ENCODE results near the gene F2RL3.
"Not testable (repeated sequence)": the region's sequence is repeated elsewhere in the genome, so short reads cannot be mapped to it uniquely, and the experiment has no call there.

F2RL3 gene

GRCh38 chr19:16921766-16922591 lies 33.2 kb downstream of the F2RL3 start:
- no peak for DNase-seq (ENCODE audit: low read depth in 2 of 2)

DNA sequence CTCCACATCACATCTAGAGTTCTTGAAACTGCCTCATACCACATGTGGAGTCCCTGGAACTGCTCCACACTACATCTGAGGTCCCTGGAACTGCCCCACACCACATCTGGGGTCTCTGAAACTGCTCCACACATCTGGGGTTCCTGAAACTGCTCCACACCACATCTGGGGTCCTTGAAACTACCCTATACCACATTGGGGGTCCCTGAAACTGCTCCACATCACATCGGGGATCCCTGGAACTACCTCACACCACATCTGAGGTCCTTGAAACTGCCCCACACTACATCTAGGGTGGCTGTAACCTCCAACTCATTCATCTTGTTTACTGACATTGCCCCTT lies 33.8 kb downstream of the F2RL3 start:
- no peak for DNase-seq (ENCODE audit: low read depth in 2 of 2)

- DNase-seq (ENCODE audit: low read depth in 2 of 2) = no peak
Measured at GRCh38 chr19:16922949-16923348, 34.1 kb downstream of the F2RL3 start.

GRCh38 chr19:16927883-16928282 lies 39.1 kb downstream of the F2RL3 start:
- no peak for DNase-seq (ENCODE audit: low read depth in 2 of 2)

DNA sequence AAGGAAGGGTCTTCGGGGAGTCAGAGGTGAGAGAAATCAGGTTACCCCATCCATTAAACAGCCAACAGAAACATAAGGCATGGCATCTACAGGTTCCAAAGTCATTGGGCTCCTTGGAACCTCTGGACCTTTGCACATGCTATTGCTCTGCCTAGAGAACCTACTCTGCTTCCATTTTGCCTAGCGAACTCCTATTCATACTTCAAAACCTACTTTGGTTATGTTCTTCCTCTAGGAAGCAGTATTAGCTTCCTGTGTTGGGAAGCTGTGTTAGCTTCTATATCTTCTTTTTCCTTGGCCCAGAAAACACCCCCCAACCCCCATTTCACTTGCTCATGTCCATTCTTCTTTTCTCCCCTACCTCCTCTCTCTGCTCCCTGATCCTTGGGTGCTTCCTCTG lies 39.6 kb downstream of the F2RL3 start:
- no peak for DNase-seq (ENCODE audit: low read depth in 2 of 2)

DNA sequence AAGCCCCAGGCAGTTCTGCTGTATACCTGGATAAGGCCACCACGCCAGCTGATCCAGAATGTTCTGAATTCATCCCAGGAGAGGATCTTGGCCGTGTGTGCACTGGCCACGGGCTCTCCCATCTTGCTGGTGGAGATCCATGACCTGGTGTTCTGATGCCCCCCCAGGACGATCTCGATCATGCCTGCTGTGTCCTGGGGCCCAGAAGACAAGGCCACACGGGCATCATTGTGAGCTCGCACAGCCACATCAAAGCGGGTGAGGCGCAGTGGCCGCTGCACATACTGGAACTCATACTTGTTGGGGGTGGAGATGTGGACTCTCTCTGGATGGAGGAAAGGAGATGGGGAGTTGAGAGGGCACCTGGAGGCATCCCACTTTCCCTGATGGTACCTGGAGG lies 40.1 kb downstream of the F2RL3 start:
- no peak for DNase-seq (ENCODE audit: low read depth in 2 of 2)

DNA sequence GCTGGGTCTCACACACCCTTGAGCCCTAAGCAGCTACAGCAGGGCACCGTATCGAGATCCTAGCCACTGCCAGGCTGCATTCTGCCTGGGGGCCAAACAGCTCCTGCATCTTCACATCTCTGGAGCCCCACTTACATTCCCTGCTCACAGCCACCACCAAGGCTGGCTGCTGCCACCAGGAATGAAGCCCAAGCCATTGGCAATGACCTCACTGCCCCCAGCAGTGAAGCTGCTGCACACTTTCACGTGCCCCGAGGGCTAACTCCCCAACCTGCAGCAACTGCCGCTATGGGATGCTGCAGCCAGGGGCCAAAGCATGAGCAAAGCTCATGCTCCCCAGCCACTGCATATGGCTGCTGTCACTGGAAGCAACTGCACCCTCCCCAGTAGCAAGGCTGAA lies 42.0 kb downstream of the F2RL3 start:
- DNase-seq (ENCODE audit: low read depth in 2 of 2) = no peak

DNA sequence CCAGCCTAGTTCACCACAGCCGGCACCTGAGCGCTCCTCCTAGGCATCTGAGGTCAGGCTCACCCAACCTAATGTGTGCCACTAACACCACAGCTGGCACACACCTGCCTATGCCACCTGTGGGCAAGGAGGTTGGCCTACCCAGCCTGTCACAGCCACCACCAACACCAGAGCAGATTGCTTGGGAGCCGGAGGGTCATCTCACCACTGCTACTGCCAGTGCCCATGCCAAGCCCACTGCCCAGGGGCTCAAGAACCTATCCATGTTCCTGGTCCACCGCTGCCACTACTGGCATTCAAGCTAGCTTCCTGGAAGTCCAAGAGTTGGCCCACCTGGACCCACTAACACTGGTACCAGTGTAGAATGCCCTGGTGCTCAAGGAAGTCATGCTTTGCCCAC lies 42.5 kb downstream of the F2RL3 start:
- DNase-seq (ENCODE audit: low read depth in 2 of 2) = no peak

DNA sequence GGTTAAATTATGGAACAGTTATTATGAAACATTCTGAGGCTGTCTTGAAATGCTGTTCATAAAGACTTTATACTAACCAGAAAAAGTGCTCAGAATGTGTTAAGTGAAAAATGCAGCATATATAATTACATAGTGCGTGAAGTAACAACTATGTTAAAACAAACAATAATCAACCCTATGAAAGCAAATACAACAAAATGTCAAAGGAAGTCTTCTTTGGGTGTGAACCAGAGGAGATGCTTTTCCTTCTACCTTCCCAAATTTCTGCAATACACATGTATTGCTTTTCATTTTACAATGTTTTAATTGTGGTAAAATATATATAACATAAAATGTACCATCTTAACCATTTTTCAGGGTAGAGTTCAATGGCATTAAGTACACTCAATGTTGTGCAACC lies 45.7 kb downstream of the F2RL3 start:
- no peak for DNase-seq (ENCODE audit: low read depth in 2 of 2)

- no peak for DNase-seq (ENCODE audit: low read depth in 2 of 2)
Measured at GRCh38 chr19:16936901-16937300, 48.1 kb downstream of the F2RL3 start.

GRCh38 chr19:16937796-16938195 lies 49.0 kb downstream of the F2RL3 start:
- DNase-seq (ENCODE audit: low read depth in 2 of 2) = not testable (repeated sequence)

DNA sequence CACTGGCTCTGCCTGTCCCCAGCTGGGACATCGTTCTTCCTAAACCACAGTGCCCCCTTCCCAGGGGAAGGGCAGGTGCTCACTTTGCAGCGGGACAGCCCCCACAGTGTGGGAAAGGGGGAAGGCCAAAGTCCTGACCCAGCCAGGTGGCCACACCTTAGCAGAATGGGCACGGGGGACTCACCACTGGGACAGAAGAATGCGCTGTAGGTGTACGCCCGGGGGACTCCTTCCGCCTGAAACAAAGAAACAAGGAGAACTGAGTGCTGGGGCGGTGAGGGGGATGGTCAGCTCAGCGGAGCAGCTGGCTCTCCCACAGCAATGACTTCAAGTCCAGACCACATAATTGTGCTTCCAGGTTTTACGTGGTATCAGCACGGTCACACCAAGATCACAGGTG lies 49.4 kb downstream of the F2RL3 start:
- no peak for DNase-seq (ENCODE audit: low read depth in 2 of 2)

DNA sequence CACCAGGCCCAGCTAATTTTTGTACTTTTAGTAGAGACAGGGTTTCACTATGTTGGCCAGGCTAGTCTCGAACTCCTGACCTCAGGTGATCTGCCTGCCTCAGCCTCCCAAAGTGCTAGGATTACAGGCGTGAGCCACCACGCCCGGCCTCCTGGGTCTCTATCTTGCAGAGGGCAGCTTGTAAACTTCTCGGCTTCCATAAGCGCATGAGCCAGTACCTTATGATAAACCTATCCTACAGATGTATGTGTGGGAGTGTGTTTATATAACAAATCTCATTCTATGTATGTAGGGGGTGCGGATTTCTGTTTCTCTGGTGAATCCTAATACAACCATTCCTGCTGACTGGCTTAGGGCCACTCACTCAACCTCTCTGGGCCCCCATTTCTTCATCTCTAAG lies 51.3 kb downstream of the F2RL3 start:
- DNase-seq (ENCODE audit: low read depth in 2 of 2) = not testable (repeated sequence)

GRCh38 chr19:16940626-16941025 lies 51.8 kb downstream of the F2RL3 start:
- no peak for DNase-seq (ENCODE audit: low read depth in 2 of 2)

Measured in fibroblast of skin of left biceps (primary cell).